GM23338 (cell line): ENCODE results near the gene DCTPP1. TPM values are rescaled to one million over a fixed set of nuclear protein-coding genes. Genes with fewer than 3 reads are reported as not detected.
A peak's percentile ranks its signal among the peaks of the same experiment; 100 is the strongest.

Source experiments
- ATAC-seq: fragments of 200-7000 bp; cut with Tn5 transposase; 3 replicates; pipeline ENCODE4 v1.9.1; 2020
- DNase-seq: peaks from one replicate; pipeline ENCODE4 v3.0.0-alpha.2; 2015; ENCODE audit warnings: low spot score
- H2AFZ ChIP-seq: fragments of 200-600 bp; sonication (generic); 2 replicates; pipeline ENCODE4 v1.8.0; 2016; ENCODE audit warnings: antibody characterized with exemption, mild to moderate bottlenecking, moderate library complexity
- H3F3A ChIP-seq: fragments of 200-600 bp; sonication (generic); replicated peaks from 2 replicates; pipeline ENCODE4 v1.8.0; 2017; ENCODE audit warnings: antibody characterized with exemption, mixed run types, low read depth
- H3K27ac ChIP-seq: fragments of 200-600 bp; sonication (generic); 2 replicates; pipeline ENCODE4 v1.6.1; 2016; ENCODE audit warnings: low read depth
- H3K27me3 ChIP-seq: fragments of 200-600 bp; sonication (generic); 2 replicates; pipeline ENCODE4 v1.8.0; 2016; ENCODE audit warnings: mild to moderate bottlenecking, mixed run types, moderate library complexity; ENCODE audit not compliant: insufficient read depth
- H3K36me3 ChIP-seq: fragments of 200-600 bp; sonication (generic); 2 replicates; pipeline ENCODE4 v1.8.0; 2016; ENCODE audit warnings: mild to moderate bottlenecking; ENCODE audit not compliant: insufficient read depth
- H3K4me1 ChIP-seq: fragments of 200-600 bp; sonication (generic); 2 replicates; pipeline ENCODE4 v1.8.0; 2016; ENCODE audit warnings: mild to moderate bottlenecking, moderate library complexity; ENCODE audit not compliant: insufficient read depth
- H3K4me2 ChIP-seq: fragments of 200-600 bp; sonication (generic); 2 replicates; pipeline ENCODE4 v1.7.1; 2017; ENCODE audit warnings: mixed run types
- H3K4me3 ChIP-seq: fragments of 200-600 bp; sonication (generic); 2 replicates; pipeline ENCODE4 v1.6.1; 2016; ENCODE audit warnings: mixed run types
- H3K79me2 ChIP-seq: fragments of 200-600 bp; sonication (generic); replicated peaks from 2 replicates; pipeline ENCODE4 v1.8.0; 2017; ENCODE audit warnings: mild to moderate bottlenecking; ENCODE audit not compliant: insufficient read depth
- H3K9me2 ChIP-seq: fragments of 200-600 bp; sonication (generic); 2 replicates; pipeline ENCODE4 v1.8.0; 2017; ENCODE audit not compliant: insufficient read depth
- H4K20me1 ChIP-seq: fragments of 200-600 bp; sonication (generic); replicated peaks from 2 replicates; pipeline ENCODE4 v1.8.0; 2017; ENCODE audit warnings: mild to moderate bottlenecking; ENCODE audit not compliant: insufficient read depth
- H3K27ac Mint-ChIP-seq: 2 replicates; pipeline ENCODE4 v1.8.0; 2020; ENCODE audit warnings: inconsistent platforms, mild to moderate bottlenecking, moderate library complexity, mixed read lengths
- H3K27me3 Mint-ChIP-seq: 3 replicates; pipeline ENCODE4 v1.8.0; 2022; ENCODE audit warnings: low read depth, mild to moderate bottlenecking, moderate library complexity, mixed read lengths, inconsistent platforms; ENCODE audit not compliant: insufficient read depth, poor library complexity
- H3K36me3 Mint-ChIP-seq: 3 replicates; pipeline ENCODE4 v1.8.0; 2021; ENCODE audit warnings: low read depth, mild to moderate bottlenecking, inconsistent platforms, moderate library complexity, mixed read lengths
- H3K4me1 Mint-ChIP-seq: 3 replicates; pipeline ENCODE4 v1.8.0; 2020; ENCODE audit warnings: mild to moderate bottlenecking, inconsistent platforms, mixed read lengths
- H3K4me3 Mint-ChIP-seq: 3 replicates; pipeline ENCODE4 v1.8.0; 2021; ENCODE audit warnings: moderate library complexity, mild to moderate bottlenecking, inconsistent platforms, mixed read lengths
- H3K9me3 Mint-ChIP-seq: 3 replicates; pipeline ENCODE4 v1.8.0; 2020; ENCODE audit warnings: moderate library complexity, mild to moderate bottlenecking, inconsistent platforms, mixed read lengths
- CREB1 ChIP-seq: fragments of 250-450 bp; sonication (Bioruptor Pico); IDR thresholded peaks from 2 replicates; pipeline ENCODE4 v1.5.0; 2020; ENCODE audit warnings: low read depth, mild to moderate bottlenecking, moderate library complexity
- JUNB ChIP-seq: IDR thresholded peaks from one replicate; pipeline ENCODE4 v1.6.1; 2016; ENCODE audit warnings: antibody characterized with exemption; ENCODE audit not compliant: unreplicated experiment
- POLR2AphosphoS5 ChIP-seq: IDR thresholded peaks from 2 replicates; pipeline ENCODE4 v1.6.1; 2016; ENCODE audit warnings: antibody characterized with exemption, low read depth
- STAT1 ChIP-seq: IDR thresholded peaks from one replicate; pipeline ENCODE4 v1.6.1; 2016; ENCODE audit warnings: antibody characterized with exemption; ENCODE audit not compliant: unreplicated experiment
- ZNF331 ChIP-seq: fragments of 250-450 bp; sonication (Bioruptor Pico); IDR thresholded peaks from 2 replicates; pipeline ENCODE4 v1.5.0; 2020; ENCODE audit warnings: low read depth, mild to moderate bottlenecking, moderate library complexity
- polyA plus RNA-seq: library from polyadenylated mRNA; unstranded; fragments of >200 nt; fragmentation: Nextera tagmentation; extraction: Ambion mirVana; gene quantifications from 2 replicates; pipeline ENCODE4 v1.2.1, GENCODE V29; 2016
- total RNA-seq: library from RNA; depleted of rRNA; stranded (reverse); fragments of >200 nt; shearing (Covaris generic); gene quantifications from 2 replicates; pipeline ENCODE4 v1.2.3, GENCODE V29; 2014
- TF ChIP-seq, protein P1 (sequence below): IDR thresholded peaks from one replicate; pipeline ENCODE4 v1.6.1; 2018; ENCODE audit warnings: antibody characterized with exemption; ENCODE audit not compliant: unreplicated experiment

Gene DCTPP1
- total and polyA plus RNA-seq, 2 experiments from 2014 or later: 54.1 to 58.3 TPM

DNA sequence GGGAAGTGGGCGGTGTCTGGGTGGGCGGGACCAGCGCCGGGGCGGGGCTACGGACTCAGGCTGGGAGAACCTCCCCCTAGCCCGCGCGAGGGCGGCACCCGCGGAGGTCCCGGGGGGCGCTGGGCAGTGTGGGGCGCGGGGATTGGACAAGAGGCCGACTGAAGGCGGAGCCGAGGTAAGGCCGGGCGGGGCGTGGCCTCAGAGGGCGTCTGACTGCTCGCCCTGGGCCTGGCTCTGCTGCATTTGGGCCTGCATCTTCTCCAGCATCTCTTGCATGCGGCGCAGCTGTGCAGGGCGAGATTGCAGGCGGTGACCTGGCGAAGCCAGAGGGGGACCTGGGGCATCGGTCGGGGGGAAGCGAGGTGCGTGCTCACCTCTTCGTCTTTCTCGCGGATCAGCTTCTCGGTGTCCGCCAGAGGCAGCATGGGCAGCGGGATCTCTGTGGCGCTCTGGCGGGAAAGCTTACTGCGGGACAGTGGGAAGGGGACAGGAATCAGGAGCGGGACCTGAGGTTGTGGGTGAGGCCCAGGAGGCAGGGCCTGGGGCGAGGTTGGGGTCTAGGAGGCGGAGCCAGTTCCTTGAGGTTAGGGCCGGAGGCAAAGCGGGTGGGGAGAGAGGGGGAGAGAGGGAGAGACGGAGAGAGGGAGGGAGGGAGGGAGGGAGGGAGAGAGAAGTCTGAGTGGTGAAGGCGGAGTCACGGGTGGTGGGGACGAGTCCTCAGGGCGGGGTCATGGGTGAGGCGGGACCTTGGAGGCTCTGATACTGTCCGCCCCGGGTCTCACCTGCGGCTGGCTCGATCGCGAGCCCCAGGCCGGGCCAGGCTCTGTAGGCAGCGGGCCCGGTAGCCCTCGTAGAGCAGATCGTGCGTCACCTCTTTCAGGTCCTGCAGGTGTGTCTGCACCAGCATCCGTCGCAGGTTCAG is 51.3 kb downstream of the DCTPP1 start:
- peak overlapping the region; percentile 94 for H3K4me3 ChIP-seq
- H4K20me1 ChIP-seq: no peaks in the 10 kb centered on the region
- H3K79me2 ChIP-seq: 0 out of 2 replicates have a peak, but pooled peaks cover 4% of the 10 kb centered on the region
- Mint-ChIP-seq H3K27me3 (peaks cover 26% of the 10 kb centered on the region), H3K36me3 (peaks cover 3% of the 10 kb centered on the region; the same call in 2 of the 3 replicates), H3K9me3 (no peaks in the 10 kb centered on the region; the same call in none of the 3 replicates), H3K4me3 (peak overlapping the region; percentile 93), H3K4me1 (peaks cover 24% of the 10 kb centered on the region), H3K27ac (peak overlapping the region; percentile 100)
- H3K9me2 ChIP-seq: no peaks in the 10 kb centered on the region
- peak; percentile 84 for ATAC-seq
- H2AFZ ChIP-seq: peak overlapping the region; percentile 97
- H3K27ac ChIP-seq: peak overlapping the region; percentile 100
- H3K4me2 ChIP-seq: peak overlapping the region; percentile 99
- peaks cover 11% of the 10 kb centered on the region for H3K4me1 ChIP-seq
- H3K27me3 ChIP-seq: no peaks in the 10 kb centered on the region
- TF ChIP-seq ZNF331: no peak
- TF ChIP-seq POLR2AphosphoS5: peak; percentile 89
- H3K36me3 ChIP-seq: no peaks in the 10 kb centered on the region
- DNase-seq: peak; percentile 100
- peaks cover 24% of the 10 kb centered on the region for H3F3A ChIP-seq

DNA sequence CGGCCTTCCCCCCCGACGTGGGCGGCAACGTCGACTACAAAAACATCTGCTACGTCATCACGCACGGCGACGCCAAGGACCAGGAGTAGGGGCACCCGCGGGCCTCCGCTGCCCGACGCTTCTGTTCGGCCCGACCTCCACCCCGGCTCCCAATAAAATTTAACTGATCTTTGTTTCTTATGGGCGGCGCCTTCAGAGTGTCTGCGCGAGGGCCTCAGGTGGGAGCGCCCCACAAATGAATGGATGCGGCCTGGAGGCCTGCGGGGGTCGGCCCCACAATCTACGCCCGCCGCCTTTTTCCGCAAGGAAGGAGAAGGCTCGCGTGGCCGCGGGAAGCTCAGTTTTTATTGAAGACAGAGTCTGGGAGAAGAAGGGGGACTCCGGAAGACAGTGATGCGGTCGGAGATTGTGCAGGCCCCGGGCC is 52.0 kb downstream of the DCTPP1 start:
- Mint-ChIP-seq H3K36me3 (peaks cover 3% of the 10 kb centered on the region; the same call in 2 of the 3 replicates), H3K27me3 (peaks cover 24% of the 10 kb centered on the region), H3K9me3 (no peaks in the 10 kb centered on the region; the same call in none of the 3 replicates), H3K4me1 (peaks cover 24% of the 10 kb centered on the region), H3K4me3 (peak overlapping the region; percentile 93), H3K27ac (peak overlapping the region; percentile 100)
- H3K79me2 ChIP-seq: 0 out of 2 replicates have a peak, but pooled peaks cover 4% of the 10 kb centered on the region
- no peak; the same call in 2 of the 3 replicates for ATAC-seq
- peak overlapping the region; percentile 100 for H3K27ac ChIP-seq
- H3K4me2 ChIP-seq: peak overlapping the region; percentile 99
- DNase-seq: peak; percentile 93
- no peaks in the 10 kb centered on the region for H3K9me2 ChIP-seq
- H3K4me3 ChIP-seq: peak overlapping the region; percentile 94
- H3K4me1 ChIP-seq: peaks cover 11% of the 10 kb centered on the region
- no peaks in the 10 kb centered on the region for H3K27me3 ChIP-seq
- no peaks in the 10 kb centered on the region for H3K36me3 ChIP-seq
- peaks cover 24% of the 10 kb centered on the region for H3F3A ChIP-seq
- no peaks in the 10 kb centered on the region for H4K20me1 ChIP-seq
- TF ChIP-seq, protein P1, sequence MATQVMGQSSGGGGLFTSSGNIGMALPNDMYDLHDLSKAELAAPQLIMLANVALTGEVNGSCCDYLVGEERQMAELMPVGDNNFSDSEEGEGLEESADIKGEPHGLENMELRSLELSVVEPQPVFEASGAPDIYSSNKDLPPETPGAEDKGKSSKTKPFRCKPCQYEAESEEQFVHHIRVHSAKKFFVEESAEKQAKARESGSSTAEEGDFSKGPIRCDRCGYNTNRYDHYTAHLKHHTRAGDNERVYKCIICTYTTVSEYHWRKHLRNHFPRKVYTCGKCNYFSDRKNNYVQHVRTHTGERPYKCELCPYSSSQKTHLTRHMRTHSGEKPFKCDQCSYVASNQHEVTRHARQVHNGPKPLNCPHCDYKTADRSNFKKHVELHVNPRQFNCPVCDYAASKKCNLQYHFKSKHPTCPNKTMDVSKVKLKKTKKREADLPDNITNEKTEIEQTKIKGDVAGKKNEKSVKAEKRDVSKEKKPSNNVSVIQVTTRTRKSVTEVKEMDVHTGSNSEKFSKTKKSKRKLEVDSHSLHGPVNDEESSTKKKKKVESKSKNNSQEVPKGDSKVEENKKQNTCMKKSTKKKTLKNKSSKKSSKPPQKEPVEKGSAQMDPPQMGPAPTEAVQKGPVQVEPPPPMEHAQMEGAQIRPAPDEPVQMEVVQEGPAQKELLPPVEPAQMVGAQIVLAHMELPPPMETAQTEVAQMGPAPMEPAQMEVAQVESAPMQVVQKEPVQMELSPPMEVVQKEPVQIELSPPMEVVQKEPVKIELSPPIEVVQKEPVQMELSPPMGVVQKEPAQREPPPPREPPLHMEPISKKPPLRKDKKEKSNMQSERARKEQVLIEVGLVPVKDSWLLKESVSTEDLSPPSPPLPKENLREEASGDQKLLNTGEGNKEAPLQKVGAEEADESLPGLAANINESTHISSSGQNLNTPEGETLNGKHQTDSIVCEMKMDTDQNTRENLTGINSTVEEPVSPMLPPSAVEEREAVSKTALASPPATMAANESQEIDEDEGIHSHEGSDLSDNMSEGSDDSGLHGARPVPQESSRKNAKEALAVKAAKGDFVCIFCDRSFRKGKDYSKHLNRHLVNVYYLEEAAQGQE: no peak
- TF ChIP-seq JUNB (no peak), STAT1 (no peak), CREB1 (CRISPR knock-in tag) (peak; percentile 92), POLR2AphosphoS5 (peak; percentile 59)
- peak overlapping the region; percentile 93 for H2AFZ ChIP-seq
